ENCODE results near the gene CPPED1.

DNA sequence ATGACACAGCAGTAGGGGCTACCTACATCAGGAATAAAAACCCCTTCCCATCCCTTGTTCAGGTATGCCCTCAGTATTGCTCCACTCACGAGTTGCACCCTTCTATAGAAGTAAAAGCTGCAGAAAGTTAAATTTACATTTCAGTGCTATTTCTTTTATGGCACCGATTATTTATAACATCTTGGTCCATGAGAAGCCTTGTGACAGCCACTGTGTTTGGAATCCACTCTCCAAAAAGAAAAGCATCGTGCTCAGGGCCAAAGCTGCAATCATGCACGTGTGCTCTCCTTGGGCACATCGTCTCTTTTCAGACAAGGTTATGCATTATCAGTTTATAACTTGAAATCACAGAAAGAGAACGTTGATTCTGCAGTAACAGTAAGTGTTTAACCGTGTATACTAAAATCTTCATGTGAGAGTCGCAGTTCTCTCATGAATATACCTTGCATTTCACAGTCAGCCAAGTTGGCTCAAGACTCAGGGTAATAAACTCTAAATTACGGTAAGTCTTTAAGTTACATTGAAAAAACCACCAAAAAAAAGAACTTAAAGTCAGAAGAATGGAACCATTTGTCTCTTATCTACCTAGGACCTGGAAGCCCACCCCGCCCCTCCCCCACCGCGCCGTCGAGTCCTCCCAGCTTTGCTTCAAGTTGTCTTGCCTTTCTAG is 189.6 kb downstream of the CPPED1 start:
- TF ChIP-seq, protein P1, sequence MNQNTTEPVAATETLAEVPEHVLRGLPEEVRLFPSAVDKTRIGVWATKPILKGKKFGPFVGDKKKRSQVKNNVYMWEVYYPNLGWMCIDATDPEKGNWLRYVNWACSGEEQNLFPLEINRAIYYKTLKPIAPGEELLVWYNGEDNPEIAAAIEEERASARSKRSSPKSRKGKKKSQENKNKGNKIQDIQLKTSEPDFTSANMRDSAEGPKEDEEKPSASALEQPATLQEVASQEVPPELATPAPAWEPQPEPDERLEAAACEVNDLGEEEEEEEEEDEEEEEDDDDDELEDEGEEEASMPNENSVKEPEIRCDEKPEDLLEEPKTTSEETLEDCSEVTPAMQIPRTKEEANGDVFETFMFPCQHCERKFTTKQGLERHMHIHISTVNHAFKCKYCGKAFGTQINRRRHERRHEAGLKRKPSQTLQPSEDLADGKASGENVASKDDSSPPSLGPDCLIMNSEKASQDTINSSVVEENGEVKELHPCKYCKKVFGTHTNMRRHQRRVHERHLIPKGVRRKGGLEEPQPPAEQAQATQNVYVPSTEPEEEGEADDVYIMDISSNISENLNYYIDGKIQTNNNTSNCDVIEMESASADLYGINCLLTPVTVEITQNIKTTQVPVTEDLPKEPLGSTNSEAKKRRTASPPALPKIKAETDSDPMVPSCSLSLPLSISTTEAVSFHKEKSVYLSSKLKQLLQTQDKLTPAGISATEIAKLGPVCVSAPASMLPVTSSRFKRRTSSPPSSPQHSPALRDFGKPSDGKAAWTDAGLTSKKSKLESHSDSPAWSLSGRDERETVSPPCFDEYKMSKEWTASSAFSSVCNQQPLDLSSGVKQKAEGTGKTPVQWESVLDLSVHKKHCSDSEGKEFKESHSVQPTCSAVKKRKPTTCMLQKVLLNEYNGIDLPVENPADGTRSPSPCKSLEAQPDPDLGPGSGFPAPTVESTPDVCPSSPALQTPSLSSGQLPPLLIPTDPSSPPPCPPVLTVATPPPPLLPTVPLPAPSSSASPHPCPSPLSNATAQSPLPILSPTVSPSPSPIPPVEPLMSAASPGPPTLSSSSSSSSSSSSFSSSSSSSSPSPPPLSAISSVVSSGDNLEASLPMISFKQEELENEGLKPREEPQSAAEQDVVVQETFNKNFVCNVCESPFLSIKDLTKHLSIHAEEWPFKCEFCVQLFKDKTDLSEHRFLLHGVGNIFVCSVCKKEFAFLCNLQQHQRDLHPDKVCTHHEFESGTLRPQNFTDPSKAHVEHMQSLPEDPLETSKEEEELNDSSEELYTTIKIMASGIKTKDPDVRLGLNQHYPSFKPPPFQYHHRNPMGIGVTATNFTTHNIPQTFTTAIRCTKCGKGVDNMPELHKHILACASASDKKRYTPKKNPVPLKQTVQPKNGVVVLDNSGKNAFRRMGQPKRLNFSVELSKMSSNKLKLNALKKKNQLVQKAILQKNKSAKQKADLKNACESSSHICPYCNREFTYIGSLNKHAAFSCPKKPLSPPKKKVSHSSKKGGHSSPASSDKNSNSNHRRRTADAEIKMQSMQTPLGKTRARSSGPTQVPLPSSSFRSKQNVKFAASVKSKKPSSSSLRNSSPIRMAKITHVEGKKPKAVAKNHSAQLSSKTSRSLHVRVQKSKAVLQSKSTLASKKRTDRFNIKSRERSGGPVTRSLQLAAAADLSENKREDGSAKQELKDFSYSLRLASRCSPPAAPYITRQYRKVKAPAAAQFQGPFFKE (tag by site-specific recombination; IDR thresholded peaks at IDR 0.05; ENCODE audit: borderline replicate concordance), result no peak
- TF ChIP-seq ZNF146 (tag by site-specific recombination; IDR thresholded peaks at IDR 0.05) (no peak), ZNF274 (IDR thresholded peaks at IDR 0.05; ENCODE audit: low read length) (no peak), ZNF274 (tag by site-specific recombination; IDR thresholded peaks at IDR 0.05; ENCODE audit: borderline replicate concordance) (no peak)
- TF ChIP-seq, protein P2, sequence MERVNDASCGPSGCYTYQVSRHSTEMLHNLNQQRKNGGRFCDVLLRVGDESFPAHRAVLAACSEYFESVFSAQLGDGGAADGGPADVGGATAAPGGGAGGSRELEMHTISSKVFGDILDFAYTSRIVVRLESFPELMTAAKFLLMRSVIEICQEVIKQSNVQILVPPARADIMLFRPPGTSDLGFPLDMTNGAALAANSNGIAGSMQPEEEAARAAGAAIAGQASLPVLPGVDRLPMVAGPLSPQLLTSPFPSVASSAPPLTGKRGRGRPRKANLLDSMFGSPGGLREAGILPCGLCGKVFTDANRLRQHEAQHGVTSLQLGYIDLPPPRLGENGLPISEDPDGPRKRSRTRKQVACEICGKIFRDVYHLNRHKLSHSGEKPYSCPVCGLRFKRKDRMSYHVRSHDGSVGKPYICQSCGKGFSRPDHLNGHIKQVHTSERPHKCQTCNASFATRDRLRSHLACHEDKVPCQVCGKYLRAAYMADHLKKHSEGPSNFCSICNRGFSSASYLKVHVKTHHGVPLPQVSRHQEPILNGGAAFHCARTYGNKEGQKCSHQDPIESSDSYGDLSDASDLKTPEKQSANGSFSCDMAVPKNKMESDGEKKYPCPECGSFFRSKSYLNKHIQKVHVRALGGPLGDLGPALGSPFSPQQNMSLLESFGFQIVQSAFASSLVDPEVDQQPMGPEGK (tag by site-specific recombination; IDR thresholded peaks at IDR 0.05), result no peak
- TF ChIP-seq, protein P3, sequence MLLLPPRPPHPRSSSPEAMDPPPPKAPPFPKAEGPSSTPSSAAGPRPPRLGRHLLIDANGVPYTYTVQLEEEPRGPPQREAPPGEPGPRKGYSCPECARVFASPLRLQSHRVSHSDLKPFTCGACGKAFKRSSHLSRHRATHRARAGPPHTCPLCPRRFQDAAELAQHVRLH (tag by site-specific recombination; IDR thresholded peaks at IDR 0.05), result no peak
- TF ChIP-seq, protein P4, sequence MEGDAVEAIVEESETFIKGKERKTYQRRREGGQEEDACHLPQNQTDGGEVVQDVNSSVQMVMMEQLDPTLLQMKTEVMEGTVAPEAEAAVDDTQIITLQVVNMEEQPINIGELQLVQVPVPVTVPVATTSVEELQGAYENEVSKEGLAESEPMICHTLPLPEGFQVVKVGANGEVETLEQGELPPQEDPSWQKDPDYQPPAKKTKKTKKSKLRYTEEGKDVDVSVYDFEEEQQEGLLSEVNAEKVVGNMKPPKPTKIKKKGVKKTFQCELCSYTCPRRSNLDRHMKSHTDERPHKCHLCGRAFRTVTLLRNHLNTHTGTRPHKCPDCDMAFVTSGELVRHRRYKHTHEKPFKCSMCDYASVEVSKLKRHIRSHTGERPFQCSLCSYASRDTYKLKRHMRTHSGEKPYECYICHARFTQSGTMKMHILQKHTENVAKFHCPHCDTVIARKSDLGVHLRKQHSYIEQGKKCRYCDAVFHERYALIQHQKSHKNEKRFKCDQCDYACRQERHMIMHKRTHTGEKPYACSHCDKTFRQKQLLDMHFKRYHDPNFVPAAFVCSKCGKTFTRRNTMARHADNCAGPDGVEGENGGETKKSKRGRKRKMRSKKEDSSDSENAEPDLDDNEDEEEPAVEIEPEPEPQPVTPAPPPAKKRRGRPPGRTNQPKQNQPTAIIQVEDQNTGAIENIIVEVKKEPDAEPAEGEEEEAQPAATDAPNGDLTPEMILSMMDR (tag by site-specific recombination; IDR thresholded peaks at IDR 0.05), result no peak
- TF ChIP-seq, protein P5, sequence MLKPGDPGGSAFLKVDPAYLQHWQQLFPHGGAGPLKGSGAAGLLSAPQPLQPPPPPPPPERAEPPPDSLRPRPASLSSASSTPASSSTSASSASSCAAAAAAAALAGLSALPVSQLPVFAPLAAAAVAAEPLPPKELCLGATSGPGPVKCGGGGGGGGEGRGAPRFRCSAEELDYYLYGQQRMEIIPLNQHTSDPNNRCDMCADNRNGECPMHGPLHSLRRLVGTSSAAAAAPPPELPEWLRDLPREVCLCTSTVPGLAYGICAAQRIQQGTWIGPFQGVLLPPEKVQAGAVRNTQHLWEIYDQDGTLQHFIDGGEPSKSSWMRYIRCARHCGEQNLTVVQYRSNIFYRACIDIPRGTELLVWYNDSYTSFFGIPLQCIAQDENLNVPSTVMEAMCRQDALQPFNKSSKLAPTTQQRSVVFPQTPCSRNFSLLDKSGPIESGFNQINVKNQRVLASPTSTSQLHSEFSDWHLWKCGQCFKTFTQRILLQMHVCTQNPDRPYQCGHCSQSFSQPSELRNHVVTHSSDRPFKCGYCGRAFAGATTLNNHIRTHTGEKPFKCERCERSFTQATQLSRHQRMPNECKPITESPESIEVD (tag by site-specific recombination; IDR thresholded peaks at IDR 0.05), result no peak
- TF ChIP-seq, protein P6, sequence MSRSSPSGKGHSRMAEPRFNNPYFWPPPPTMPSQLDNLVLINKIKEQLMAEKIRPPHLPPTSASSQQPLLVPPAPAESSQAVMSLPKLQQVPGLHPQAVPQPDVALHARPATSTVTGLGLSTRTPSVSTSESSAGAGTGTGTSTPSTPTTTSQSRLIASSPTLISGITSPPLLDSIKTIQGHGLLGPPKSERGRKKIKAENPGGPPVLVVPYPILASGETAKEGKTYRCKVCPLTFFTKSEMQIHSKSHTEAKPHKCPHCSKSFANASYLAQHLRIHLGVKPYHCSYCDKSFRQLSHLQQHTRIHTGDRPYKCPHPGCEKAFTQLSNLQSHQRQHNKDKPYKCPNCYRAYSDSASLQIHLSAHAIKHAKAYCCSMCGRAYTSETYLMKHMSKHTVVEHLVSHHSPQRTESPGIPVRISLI (tag by site-specific recombination; IDR thresholded peaks at IDR 0.05), result no peak
